Regular cardiac myocyte (primary cell): ENCODE measurements around the gene GALNT1. TPM values are rescaled to one million over a fixed set of nuclear protein-coding genes. Genes with fewer than 3 reads are reported as not detected.

Experiments used
- total RNA-seq: library from RNA; depleted of rRNA; stranded (reverse); fragments of >200 nt; gene quantifications from 2 replicates; pipeline ENCODE4 v1.2.3, GENCODE V29; 2014

Gene GALNT1
- total RNA-seq, result 190 and 202 TPM in 2 replicates

DNA sequence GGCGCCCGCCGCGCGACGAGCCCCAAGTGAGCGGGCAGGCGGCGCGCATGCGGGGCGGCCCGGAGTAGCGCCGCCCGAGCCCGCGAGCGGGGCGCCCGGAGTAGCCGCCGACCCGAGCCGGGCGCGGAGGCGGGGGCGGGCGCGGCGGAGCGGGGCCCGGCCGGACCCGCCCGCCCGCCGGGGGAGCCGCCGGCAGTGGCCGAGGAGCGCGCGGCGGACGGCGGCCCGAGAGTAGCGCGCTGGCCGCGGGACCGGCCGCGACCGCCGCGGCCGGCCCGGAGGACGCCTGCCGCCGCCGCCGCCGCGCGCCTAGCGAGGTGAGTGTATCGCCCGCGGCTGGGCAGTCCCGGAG is at the start of gene GALNT1:
Gene GALNT1, plus strand, starts transcription at position 195 of the 352 bp plus-strand sequence. CDS start 72,923 bp downstream, outside the sequence.

Other genes starting within 250 kb of the GALNT1 start
- 34.1 and 35.5 TPM in 2 replicates for gene ZNF24, start 237.3 kb upstream of the GALNT1 start, total RNA-seq
- gene ZNF396, start 204.4 kb upstream of the GALNT1 start, total RNA-seq, result 1.3 and 2.0 TPM in 2 replicates
- gene INO80C, start 83.8 kb upstream of the GALNT1 start, total RNA-seq, result 7.3 and 14.2 TPM in 2 replicates